ENCODE measurements around the gene CP.
A peak's percentile ranks its signal among the peaks of the same experiment; 100 is the strongest.

The CP gene

DNA sequence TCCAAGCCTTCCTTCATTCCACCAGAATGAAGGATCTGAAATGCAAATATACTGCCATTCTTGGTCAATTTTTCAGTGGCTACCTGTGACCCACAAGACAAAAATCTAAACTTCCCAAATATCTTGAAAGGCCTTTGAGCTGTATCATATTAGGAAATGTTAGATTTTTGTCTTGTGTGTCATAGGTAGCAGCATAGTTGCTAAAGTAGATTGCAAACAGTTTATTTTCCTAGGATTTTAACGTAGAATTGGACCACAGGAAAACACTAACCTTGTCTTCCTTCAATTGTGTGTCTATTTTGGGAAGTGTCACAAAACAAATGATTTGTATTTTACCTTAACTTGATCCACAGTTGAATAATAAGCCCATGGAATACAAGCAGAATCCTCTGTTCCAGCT is 42.4 kb downstream of the CP start:
- peak; percentile 16 for DNase-seq

DNA sequence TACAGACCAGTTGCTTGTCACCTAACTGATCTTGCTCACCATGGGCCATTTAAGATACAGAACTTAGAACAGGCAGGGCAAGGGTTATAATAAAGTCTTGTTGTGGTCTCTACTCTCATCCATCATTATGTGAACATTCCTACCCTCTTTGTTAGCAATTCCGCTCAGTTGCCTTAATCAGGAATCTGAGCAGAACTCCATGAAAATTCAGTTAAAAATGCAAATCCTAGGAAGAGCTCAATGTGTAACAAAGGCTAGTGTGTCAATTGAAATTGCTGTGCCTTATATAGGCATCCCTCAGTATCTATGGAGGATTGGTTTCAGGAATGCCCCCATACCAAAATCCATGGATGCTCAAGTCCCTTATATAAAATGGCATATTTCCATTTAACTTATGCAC is 44.5 kb downstream of the CP start:
- no peak for DNase-seq

DNA sequence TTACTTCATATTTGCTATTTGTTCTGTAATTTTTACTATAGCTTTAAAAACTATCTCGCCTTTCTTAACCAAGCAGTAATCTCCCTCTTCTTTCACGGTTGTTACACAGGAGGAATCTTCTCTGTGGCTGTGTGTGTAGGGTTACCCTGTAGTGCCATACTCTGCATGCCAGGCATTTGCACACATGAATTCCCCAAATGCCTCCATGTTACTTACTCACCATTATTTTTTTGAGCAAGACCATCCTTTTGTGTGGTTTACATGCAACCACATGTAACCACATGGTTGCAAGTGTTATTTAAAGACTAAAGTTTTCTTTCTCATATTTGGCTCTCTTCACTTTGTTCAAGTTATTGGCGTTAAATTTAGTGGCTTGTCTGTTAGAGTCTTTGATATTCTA is 46.7 kb downstream of the CP start:
- peak; percentile 94 for DNase-seq

DNA sequence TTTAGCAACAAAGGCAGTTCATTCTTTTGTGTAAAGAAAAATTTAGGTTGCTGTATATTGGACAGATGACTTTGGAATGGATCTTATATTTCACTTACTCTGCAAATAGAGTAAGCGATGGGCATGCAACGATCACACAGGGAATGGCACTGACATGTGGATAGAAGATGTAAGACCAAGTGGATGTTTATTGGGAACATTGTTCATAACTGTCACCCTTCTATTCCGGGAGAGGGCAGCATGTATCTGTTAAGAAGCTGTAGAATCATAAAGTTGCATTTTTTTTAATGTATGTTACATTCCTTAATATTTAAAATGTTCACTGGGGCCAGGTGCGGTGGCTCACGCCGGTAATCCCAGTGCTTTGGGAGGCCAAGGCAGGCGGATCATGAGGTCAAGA is 51.0 kb downstream of the CP start:
- no peak for DNase-seq

DNA sequence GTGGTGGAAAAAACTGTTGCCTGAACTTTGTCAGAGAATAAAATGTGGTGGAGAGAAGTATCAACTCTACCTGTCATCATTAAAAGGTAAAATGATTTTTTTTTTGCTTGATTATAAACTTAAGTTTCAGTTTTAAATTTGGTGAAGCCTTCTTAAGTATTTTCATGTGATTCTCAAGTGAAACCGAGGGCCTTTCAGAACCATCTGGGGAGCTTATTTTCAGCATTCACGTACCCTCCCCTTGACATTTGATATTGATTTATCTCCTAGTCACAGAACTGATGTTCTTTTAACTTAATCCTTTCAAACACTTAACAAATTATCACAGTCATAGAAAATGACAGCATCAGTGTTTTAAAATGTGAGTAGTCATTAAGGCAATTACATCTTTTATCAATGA is 53.7 kb downstream of the CP start:
- DNase-seq = no peak

DNA sequence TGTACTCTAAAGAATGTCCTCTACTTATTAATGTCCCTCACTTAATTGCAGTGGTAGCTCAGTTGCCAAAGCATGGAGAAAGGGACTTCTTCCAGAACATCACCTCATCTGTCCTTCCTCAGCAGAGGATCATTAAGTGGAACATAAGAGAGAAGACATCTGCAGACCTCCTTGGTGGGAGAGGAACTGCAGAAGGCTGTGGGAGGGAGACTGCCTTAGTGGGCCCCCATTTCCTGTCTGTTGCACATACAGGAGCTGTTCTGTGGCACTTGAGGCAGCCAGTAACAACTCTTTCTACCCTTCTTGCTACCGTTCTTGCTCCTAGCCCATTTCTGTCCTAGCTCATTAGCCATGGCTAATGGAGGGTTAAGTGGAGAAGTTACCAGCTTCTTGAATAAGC is 58.6 kb downstream of the CP start:
- DNase-seq = no peak

DNA sequence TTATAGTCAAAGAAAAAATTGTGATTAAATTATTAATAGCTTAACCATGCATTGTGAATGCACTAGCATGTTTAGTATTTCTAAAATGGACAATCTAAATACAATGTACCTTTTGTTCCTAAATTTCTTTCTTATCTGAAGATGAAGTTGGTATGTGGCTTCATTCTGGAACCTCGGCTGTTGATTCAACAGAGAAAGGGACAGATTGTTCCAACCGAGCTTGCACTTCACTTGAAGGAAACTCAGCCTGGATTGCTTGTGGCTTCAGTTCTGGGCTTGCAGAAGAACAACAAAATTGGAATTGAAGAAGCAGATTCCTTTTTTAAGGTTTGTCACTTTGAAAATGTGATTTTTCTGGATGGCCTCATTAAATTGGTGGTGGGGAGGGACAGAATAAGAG is 59.6 kb downstream of the CP start:
- DNase-seq = no peak

DNA sequence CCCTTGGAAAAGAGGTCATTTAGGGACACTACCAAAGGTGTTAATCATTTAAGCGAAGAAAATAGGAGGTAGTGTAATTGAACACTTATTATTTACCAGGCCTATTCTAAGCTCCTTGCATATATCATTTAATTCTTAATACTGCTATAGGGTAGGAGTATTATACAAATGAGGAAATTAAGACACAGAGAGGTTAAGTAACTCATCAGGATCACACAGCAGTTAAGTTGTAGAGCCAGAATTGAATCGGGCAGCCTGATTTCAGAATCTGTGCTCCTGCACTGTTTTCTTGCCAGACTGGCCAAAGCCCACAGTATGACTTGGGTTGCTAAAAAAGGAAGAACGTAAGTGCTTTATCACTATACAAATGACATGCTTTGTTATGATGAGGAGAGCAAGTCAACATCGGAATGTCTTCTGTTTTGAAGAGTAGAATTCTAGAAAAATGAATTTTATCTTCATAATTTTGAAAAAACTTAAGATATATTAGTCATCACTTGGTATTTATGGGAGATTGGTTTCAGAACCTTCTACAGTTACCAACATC is 60.8 kb downstream of the CP start:
- DNase-seq = no peak

DNA sequence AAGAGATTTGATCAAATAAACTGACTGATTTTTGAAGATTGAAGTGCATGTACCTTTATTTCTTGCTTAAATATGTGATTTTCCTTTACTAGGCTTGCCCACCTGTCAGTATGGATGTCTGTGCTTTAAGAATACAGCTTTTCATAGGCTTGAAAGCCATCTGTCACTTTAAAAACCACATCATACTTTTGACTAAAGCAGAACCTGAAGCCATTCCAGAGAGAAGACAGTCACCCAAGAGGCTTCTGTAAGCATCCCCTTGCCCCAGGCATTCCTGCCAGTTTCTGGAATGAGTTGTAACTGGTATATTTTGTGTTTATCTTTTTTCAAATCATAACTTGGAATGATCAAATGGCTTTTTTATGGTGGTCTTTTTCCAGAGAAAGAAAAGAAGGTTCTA is 68.2 kb downstream of the CP start:
- DNase-seq = no peak

DNA sequence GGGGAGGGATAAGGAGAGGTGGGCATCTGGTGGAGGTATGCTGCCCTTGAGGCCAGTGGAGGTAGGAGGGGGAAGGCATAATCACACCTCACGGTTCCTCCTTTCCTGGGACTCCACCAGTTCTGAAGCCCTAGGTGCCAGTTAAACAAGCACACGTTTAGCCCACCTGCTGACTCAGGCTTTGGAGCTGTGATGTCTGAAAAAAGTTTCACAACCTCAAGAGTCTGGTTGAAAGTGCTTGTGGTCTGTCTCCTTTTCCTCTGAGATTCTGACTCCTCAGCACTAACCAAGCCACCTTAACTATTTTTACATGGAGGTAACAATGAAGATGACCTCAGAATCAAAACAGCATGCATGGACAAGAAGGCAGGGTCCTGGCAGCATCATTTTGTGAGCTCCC is 69.2 kb downstream of the CP start:
- DNase-seq = peak; percentile 71

DNA sequence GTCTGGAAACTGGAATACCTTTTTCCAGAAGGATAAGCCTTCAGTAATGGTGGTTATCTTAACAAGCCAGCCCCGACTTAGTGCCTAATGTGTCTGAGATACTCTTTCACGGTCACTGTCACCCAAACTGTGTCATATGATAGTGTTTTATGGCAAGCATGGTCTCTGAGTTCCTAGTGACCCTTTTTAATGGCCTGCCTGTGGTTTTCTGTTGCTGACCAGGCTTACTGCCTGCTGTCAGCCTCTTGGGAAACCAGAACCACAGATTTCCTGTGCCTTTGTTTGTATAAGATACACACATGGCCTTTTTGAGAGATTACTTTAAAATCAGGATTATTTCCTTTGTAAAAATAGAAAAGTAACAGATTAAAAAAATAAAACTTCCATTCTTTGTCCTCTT is 69.8 kb downstream of the CP start:
- DNase-seq = peak; percentile 10

DNA sequence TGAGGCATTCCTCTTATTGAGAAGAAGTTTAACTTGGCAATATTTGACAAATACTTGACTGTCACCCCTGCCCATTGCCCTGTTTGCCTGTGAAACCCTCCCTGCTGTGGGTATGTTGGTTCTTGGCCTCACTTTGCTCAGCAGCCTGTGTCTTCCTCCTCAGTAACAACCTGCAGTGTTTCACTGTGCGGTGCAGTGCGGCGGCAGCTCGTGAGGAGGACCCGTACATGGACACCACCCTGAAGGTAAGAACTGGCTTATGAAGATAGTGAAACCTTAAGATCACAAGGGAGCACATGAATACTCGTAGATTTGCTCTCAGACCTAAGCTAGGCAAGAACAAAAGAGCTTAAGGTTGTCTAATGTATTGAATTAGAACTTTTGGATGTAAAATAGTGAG is 71.2 kb downstream of the CP start:
- no peak for DNase-seq

DNA sequence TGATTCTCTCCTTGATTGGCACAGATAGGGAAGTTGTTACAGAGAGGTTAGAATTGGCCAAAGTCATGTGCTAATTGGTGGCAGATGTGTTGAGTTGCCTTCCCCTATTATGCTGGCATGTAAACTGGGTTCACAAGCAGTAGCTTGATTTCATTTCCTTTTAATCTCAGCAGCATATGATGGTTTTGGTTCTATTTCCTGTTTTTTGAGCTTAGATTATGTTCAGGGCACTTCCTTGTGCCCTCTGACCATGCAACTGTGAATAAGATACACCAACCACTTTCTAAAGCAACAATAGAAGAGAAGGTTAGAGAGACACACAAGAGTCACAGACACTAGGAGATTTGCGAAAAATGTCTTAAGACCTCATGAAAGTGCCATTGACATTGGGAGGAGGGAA is 75.7 kb downstream of the CP start:
- no peak for DNase-seq

DNA sequence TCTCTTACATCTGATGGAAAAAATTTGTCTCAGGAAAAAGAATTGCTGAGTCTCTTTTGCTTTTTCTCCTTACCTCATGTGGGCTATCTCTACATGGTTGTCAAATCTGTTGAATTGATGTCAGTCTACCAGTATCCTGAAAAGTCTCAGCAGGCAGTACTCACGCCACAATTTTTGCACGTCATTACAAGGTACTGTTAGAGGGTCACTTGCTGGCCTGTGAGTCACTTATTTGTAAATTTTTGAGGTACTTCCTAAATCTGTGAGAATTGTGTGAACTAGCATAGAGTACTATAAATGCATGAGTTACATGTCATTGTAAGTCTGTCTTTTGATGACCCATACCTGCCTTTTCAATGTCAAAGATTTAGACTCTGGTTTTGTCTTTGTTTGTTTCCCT is 76.3 kb downstream of the CP start:
- no peak for DNase-seq

DNA sequence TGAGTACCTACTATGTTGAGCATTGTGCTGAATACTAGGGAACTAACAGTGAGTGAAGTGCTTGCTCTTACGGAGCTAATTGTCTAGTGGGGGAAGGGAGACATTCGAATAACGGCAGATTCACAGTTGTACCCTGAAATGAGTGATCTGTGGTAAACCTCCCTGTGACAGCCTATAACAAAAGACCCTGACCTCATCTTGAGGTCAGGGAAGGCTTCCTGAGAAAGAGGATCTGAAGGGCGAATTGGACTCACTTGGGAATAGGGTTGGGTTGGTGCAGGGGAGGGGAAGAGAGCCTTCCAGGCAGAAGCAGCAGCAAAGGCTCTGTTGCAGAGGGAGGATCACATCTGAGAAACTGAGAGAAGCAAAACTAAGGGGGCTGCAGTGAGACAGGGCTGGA is 78.9 kb downstream of the CP start:
- DNase-seq = no peak

DNA sequence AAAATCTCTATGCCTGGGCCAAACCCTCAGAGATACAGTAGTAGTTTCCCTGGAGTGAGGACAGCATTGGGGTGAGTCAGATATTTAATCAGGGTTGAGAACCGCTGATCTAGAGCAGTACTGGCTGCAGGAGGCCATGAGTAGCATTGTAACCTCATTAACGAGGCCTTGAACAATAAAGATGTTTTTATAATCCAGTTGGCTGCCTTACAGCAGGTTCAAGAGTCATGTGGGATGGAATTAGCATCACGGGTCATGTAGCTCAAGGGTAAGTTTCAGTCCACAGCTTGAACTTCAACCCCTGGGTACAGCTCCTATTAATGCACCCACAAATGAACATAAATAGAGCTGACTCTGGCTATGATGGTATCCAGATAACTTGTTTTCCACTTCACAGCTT is 87.1 kb downstream of the CP start:
- DNase-seq = peak; percentile 50

DNA sequence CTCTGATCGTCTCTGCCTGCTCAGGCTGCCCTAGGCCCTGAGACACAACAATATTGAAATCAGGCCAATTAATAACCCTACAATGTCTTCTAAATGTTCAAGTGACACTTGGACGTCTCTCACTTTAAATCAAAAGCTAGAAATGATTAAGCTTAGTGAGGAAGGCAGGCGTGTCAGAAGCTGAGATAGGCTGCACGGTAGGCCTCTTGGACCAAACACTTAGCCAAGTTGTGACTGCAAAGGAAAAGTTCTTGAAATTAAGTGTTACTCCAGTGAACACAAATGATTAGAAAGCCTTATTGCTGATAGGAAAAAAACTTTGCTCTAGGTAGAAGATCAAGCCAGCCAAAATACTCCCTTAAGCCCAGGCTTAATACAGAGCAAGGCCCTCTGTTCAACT is 90.0 kb downstream of the CP start:
- DNase-seq = no peak

DNA sequence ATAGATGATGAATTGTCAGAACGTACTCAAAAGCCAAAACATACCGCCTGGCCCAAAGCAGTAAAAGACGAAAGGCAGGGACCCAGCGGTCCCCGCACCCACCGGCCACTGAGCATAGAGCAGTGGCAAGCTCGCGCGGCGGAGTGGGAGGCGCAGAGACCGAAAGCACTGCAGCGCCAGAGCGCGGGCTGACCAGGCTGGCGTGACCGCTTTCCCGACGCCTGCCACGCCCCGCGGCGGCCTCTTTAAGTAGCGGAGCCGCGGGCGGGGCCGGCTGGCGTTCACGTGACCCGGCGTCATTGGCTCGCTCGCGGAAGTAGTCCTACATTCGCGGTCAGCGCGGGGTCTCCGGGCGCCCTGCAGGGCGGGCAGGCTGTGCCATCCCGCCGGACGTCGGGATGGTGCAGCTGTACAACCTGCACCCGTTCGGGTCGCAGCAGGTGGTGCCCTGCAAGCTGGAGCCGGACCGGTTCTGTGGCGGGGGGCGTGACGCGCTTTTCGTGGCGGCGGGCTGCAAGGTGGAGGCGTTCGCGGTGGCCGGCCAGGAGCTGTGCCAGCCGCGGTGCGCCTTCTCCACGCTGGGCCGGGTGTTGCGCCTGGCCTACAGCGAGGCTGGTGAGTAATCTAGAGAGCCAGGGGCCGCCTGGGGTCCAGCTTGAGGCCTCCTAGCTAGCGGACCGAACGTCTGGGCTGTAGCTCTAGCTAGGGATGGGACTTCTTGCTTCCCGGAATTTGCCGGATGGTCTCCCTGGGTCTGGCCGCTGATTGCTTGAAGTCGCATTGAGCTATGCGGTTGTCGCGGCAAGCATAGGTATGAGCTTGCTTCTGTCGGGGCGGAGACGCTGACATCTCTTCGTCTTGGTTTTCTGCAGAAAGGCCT is 92.1 kb downstream of the CP start, which contains the start of gene HPS3:
Gene HPS3, plus strand, starts transcription at position 313 of the 880 bp plus-strand sequence. Its CDS starts 86 bp downstream, at position 399.
- peak; percentile 76 for DNase-seq

DNA sequence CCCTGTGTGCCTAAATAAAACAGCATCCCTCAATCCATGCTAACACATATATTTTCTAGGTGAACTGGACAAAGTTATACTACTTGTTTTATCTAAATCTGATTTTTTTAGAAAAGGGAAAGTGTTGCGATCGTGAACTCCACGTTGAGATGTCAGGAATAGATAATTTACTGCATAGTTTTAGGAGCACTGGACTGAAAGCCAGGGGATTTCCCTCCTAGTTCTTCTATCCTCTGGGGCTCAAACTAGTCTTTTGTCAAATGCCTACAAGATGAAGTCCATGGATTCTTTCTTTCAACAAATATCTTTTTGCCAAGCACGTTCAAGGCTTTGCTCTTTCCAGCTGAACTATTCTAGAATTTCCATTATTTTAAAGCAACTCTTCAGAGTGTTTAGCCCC is 92.8 kb downstream of the CP start:
- DNase-seq = no peak

DNA sequence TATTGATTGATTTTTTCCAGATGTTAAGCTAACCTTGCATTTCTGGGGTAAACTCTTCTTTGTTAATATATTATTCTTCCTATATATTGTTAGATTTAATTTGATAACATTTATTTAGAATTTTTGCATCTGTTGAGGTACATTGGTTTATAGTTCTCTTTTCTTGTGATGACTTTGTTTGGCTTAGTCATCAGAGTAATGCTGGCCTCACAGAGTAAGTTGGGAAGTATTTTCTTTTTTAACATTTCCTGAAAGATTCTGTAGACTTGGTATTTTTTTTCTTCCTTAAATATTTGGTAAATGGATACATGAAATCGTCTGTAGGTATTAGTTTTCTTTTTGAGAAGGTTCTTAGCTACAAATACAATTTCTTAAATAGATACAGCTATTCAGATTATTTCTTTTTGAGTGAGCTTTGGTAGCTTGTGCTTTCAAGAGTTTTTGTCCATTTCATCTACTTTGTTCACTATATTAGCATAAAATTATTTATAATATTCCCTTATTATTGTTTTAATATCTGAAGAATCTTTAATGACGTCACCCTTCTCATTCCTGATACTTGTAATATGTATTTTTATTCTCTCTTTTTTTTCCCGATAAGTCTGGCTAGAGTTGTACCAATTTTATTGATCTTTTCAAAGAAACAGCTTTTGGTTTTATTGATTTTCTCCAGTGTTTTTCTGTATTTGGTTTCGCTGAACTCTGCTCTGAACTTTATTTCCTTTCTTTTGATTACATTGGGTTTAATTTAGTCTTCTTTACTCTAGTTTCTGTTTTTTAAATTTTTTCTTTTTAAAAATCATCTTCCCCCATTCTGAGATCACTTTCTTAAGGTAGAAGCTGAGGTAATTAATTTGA is 98.7 kb downstream of the CP start:
- DNase-seq = no peak

All from kidney glomerular epithelial cell (primary cell).